ENCODE data around the gene MPPED2.

Gene MPPED2

GRCh38 chr11:30586251-30587144 is at the start of gene MPPED2:
MPPED2 (minus strand) TSS chr11:30586353; CDS start chr11:30580373, 5,980 bp downstream.
- DNase-seq: peak; percentile 50

GRCh38 chr11:30635401-30635989 is 49.3 kb upstream of the MPPED2 start:
- no peak for DNase-seq

- no peak for DNase-seq
Observed at GRCh38 chr11:30631148-30631547, 45.0 kb upstream of the MPPED2 start.

- no peak for DNase-seq
Observed at GRCh38 chr11:30619767-30620166, 33.6 kb upstream of the MPPED2 start.

- no peak for DNase-seq
Observed at GRCh38 chr11:30617762-30618161, 31.6 kb upstream of the MPPED2 start.

- DNase-seq: no peak
Observed at GRCh38 chr11:30610628-30611027, 24.5 kb upstream of the MPPED2 start.

GRCh38 chr11:30608534-30608933 is 22.4 kb upstream of the MPPED2 start:
- no peak for DNase-seq

- no peak for DNase-seq
Observed at GRCh38 chr11:30605036-30605605, 19.0 kb upstream of the MPPED2 start.

GRCh38 chr11:30603357-30603756 is 17.2 kb upstream of the MPPED2 start:
- no peak for DNase-seq

- no peak for DNase-seq
Observed at GRCh38 chr11:30596832-30597231, 10.7 kb upstream of the MPPED2 start.

GRCh38 chr11:30595934-30596333 is 9.8 kb upstream of the MPPED2 start:
- DNase-seq: no peak

GRCh38 chr11:30594646-30595411 is 8.7 kb upstream of the MPPED2 start:
- DNase-seq: no peak

GRCh38 chr11:30587269-30587812 is 1.2 kb upstream of the MPPED2 start:
- DNase-seq: no peak

- DNase-seq: no peak
Observed at GRCh38 chr11:30585892-30586250, 282 bp downstream of the MPPED2 start.

- peak; percentile 29 for DNase-seq
Observed at GRCh38 chr11:30585125-30585891, 845 bp downstream of the MPPED2 start.

- no peak for DNase-seq
Observed at GRCh38 chr11:30583476-30584280, 2.5 kb downstream of the MPPED2 start.

GRCh38 chr11:30582726-30583125 is 3.4 kb downstream of the MPPED2 start:
- DNase-seq: no peak

- no peak for DNase-seq
Observed at GRCh38 chr11:30581675-30582074, 4.5 kb downstream of the MPPED2 start.

GRCh38 chr11:30580573-30580972 is 5.6 kb downstream of the MPPED2 start:
- no peak for DNase-seq

GRCh38 chr11:30579415-30580175 is 6.6 kb downstream of the MPPED2 start:
- no peak for DNase-seq

- DNase-seq: no peak
Observed at GRCh38 chr11:30578406-30578805, 7.7 kb downstream of the MPPED2 start.
